Renal pelvis (tissue), 4 donors: Measurements from ENCODE around the gene SLIT3. TPM values are rescaled to one million over a fixed set of nuclear protein-coding genes. Genes with fewer than 3 reads are reported as not detected.

Experiments used
- DNase-seq: peaks from one replicate; pipeline ENCODE4 v3.0.0-alpha.2; 2013
- polyA plus RNA-seq, 3 donors: library from polyadenylated mRNA; unstranded; fragments of 120-200 nt; gene quantifications; one replicate each; pipeline ENCODE4 v1.2.1, GENCODE V29; 2013; ENCODE audit not compliant: insufficient read length in 3 of 3

The SLIT3 gene
- polyA plus RNA-seq, 3 donors: 41.2 to 62.4 (median 57.5) TPM

- peak; percentile 82 for DNase-seq
These were observed 621.4 kb downstream of the SLIT3 start for GRCh38 chr5:168679515-168679920.

DNA sequence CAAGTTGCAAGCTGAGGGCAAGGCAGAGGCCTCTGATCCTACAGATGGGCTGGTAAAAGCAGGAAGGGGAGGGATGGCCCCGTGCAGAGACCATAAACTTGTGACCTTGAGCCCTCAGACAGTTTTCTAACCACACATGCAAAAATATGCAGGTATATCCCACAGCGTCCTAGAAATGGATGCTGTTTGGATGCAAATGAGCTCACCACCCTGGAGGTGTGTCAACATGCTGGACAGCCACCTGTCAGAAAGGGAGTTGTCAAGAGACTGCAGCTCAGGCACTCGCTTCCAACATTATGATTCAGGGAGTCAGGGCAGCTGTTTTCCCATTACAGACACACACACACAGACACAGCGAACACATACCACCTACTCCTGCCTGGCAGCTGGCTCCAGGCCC lies 624.4 kb downstream of the SLIT3 start:
- DNase-seq: no peak

DNA sequence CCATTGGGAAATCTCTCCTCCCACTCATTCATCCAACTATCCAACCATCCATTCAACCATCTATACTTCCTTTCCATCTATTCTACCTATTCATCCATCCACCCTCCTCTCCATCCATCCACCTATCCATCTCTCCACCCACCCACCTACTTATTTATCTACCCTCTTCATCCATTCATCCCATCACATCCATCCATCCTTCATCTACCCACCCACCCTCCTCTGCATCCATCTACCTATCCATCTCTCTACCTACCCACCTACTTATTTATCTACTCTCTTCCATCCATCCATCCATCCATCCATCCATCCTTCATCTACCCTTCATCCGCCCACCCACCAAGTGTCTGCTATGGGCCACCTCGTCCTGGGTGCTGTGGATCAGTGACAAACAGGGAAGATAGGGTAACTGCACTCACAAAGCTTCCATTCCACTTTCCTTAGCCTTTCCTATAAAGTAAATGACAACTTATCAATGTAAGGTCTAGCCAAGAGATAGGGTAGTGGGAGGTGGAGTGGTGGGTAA lies 625.0 kb downstream of the SLIT3 start:
- DNase-seq: no peak

DNA sequence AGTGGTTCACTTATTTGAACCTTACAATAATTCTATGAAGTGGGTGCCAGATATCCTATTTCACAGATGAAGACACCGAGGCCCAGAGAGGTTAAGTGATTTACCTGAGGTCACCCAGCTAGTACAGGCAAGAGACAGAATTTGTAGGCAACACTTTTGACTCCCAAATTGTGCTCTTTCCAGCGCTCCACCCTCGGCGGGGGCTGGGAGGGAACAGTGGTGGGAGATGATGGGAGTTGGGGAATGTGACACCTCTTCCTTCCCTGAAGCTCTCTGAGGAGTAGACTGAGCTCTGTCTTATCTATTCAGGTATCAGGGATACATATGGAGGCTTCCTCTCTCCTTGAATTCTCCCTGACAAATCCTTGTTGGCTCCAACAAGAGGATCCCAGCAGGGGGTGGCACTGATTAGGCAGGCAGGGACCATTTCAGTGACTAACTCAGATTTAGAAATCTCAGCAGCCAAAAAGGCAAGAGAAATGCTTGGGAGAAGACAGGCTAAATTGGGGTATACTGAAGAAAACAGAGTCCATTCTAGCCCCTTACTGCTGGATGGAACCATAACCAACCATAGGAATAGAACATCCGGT lies 626.0 kb downstream of the SLIT3 start:
- DNase-seq: no peak

DNA sequence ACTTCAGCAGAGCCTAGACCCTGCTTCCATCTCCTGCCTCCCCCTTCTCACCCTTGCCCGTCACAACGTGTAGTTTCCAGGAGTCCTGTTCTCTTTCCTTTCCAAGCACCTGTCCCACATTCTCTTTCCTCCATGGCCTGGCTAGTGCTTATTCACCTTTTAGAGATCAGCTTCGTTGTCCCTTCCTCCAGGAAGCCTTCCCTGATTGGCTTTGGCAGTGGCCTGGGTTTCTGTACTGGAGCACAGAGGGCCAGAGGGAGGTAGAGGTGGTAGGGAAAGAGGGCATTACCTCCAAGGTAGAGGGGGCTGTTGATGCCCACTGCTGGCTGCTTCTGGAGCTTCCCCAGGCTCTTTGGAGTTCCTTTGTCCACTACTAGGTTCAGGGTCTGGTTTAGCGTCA lies 628.1 kb downstream of the SLIT3 start:
- DNase-seq: no peak

DNA sequence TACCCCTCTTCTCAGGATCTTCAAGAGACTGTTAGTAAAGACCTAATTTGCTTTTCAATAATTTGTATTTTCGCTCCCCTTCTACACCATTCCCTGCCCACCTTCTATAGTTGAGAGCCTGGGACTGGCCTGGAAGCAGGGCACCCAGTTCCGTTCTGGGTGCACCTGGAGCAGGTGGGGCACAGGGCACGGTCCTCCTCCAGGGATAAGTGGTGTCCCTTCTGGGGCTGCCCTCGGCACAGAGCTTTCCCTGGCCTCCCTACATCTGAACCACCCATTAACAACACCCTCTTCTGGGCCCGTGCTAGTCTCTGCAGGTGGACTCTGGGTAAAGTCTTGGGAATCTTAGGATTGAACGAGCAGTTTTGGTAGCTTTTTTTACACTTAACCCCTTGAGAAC lies 628.9 kb downstream of the SLIT3 start:
- DNase-seq: no peak

DNA sequence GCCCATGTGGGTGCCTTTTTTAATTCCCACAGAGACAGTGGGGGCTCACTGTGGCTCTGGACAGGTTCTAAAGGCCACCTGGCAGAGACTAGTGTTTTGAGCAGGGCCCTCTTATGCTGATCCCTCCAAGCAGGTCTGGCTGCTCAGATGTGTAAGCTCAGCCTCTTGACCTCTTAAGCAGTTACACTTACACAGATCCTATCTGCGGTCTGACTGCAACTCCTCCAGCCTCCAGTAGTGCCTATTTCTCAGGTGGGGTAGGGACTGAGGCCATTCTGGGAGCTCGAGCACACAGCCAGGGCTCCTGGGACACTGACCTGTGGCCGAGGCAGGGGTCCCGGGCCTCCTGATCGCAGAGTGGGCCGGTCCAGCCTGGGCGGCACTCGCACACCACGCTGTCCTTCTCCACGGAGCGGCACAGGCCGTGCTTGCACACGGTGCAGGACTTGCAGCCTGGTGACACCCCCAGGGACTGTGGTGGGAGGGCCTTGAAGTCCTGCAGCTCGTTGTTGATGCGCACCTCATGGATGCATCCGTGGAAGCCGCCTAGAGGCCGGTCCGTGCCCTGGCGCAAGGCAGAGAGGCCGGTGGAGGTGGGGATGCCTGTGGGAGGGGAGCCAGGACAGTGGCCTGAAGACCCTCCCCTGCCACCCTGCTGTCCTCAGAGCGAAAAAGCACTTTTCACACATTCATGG lies 629.9 kb downstream of the SLIT3 start:
- no peak for DNase-seq

- DNase-seq: no peak
These were observed 631.1 kb downstream of the SLIT3 start for GRCh38 chr5:168669668-168670378.

- no peak for DNase-seq
These were observed 631.8 kb downstream of the SLIT3 start for GRCh38 chr5:168669156-168669555.

DNA sequence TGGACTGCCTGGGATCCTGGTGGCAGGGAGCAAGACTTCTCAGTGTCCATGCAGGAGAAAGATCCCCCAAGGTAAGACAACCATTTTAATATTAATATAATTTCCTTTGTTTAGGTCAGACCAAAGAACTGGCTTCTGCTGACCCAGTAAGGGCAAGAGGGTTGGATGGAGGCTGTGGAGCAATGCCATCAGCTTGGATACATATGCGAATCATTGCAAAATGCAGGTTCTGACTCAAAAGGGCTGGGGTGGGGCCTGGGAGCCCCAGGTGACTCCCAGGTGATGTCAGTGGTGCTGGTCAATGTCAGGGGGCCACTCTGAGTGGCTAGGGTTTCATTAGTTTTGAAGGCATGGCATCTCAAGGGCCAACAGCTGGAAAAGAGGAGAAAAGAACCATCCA lies 632.9 kb downstream of the SLIT3 start:
- DNase-seq: no peak

GRCh38 chr5:168667301-168667840 lies 633.6 kb downstream of the SLIT3 start:
- DNase-seq: no peak

DNA sequence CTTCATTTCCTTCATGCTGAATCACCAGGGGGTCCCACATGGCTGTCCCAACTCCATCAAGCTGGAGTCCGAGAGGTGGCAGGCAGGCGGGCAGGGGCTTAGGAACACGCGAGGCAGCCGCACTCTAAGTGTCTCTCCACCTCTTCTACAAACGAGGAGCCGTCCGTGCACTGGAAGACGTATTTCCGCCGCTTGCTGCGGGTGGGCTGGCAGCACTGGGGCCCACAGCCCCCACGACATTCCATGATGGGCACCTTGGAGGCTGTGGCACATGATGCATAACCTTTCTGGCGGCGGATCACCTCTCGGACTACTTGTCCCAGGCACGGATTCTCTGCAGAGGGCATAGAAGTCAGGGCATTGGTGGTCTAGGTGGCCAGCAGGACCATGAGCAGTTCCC lies 634.6 kb downstream of the SLIT3 start:
- DNase-seq: no peak

- DNase-seq: no peak
These were observed 637.5 kb downstream of the SLIT3 start for GRCh38 chr5:168663276-168664004.

DNA sequence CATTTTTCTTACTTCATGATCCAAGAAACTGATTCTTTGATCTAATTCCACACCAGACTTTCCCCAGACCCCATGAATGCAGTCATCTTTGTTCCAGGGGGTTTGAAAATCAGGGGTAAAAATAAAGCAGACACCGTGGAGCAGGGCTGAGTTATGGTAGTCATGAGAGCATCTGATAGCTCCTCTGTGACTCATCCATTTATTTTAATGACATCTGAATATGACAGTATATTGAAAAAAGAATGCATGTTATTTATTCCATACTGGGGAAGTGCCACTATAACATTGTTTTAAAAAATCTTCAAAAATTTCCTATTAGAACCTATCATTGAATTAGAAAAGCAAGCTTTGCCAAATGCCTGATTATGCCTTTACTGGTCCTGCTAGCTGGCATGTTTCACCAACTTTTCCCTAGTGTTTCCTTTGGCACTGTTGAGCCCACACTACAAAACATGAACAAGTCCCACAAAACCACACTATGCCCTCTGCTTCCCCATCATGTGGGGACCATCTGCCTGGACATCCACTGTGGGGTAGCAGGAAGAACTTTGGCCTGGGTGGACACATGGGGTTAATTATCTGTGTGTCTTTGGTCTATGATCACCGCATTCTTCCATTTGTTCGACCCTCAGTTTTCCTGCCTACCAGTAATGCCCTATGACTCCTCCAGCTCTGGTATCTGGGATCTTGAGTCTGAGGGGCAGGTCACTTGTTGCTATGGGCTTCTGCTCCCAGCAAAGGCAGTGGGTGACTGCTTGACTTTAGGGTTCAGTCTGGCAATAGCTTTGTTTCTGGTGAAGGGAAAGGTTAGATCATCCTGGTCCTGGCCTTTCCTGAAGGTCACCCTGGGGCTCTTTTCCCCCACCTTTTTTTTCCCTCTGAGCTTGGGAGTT lies 639.1 kb downstream of the SLIT3 start:
- no peak for DNase-seq

DNA sequence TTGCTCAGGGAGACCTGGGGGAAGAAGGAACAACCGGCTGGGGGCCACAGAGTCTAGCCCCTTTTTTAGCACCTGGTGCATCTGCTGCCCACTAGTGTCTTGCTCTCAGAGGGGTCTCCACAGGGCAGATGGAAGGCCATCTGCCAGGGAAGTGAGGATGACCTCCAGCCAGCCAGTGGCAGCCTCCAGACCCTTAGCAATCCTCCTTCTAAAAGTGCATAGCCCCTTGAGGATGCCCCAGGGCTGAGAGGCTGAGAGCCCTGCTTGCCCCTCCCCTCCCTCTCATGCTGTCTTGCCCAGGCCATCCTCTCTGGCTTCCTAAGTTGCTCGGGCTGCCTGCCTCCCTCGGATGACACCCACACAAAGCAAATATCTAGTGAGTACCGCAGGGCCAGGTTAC lies 640.2 kb downstream of the SLIT3 start:
- DNase-seq: no peak

DNA sequence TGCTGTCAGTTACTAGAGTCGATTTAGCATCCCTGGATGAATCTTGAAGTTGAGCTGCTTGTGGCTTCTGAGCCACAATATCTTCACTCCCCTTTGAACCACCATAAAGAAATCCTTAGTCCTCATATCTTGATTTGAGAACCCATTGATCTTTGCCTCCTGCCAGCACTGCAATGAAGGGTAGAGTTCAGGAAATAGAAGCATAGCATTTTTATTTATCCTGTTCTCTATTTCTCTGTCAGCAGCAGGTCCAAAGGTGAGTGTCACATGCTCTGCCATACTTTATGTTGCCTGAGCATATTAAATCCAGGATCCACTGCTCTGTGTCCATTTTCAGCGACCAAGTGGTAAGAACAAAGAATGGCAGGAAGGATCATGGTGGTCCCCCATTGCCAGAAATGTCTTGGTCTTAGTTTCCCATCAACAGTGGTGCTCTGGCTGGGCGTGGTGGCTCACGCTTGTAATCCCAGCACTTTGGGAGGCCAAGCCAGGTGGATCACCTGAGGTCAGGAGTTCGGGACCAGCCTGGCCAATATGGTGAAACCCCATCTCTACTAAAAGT lies 641.6 kb downstream of the SLIT3 start:
- DNase-seq: no peak

GRCh38 chr5:168658394-168658793 lies 642.5 kb downstream of the SLIT3 start:
- DNase-seq: no peak

DNA sequence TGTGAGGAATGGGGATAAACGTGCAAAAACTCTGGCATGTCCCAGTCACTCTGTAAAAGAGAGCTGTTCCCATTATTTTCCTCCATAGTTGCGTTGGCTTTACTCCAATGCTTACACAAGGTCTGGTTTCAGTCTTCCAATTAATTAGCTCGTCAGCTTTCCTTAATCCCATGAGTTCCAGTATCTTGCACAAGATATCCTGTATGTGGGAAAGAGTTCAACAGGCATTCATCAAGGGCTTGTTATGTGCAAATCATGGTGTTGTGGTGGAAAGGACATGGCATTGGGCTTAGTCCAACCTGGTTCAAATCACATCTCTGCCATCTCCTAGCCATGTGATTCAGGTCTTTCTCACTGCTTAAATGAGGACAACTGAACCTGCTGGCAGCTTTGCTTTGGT lies 644.3 kb downstream of the SLIT3 start:
- no peak for DNase-seq

- no peak for DNase-seq
These were observed 645.6 kb downstream of the SLIT3 start for GRCh38 chr5:168655316-168655715.

- peak; percentile 56 for DNase-seq
These were observed 646.7 kb downstream of the SLIT3 start for GRCh38 chr5:168654211-168654721.
